CD14-positive monocyte (primary cell): ENCODE data around the gene SSR1. TPM values are rescaled to one million over a fixed set of nuclear protein-coding genes. Genes with fewer than 3 reads are reported as not detected.

Source experiments
- DNase-seq, 3 donors: peaks; one replicate each; pipeline ENCODE4 v3.0.0-alpha.2; 2011 to 2022
- H2AFZ ChIP-seq: 2 replicates; pipeline ENCODE4 v1.6.0; 2012; ENCODE audit warnings: mild to moderate bottlenecking, low read depth, low read length, inconsistent platforms; ENCODE audit not compliant: insufficient read depth, poor library complexity, severe bottlenecking
- H3K27ac ChIP-seq, 2 donors: 1 replicate in 1 of 2; 2 replicates in 1 of 2; pipeline ENCODE4 v1.5.1; 2012 to 2013; ENCODE audit warnings: low read length in 2 of 2, control low read depth in 1 of 2, inconsistent platforms in 1 of 2, low read depth in 1 of 2, mild to moderate bottlenecking in 1 of 2
- H3K27me3 ChIP-seq, 2 donors: one replicate each; pipeline versions ENCODE4 v1.6.0 to v1.6.1; 2011 to 2013; ENCODE audit warnings: low read length in 2 of 2; ENCODE audit not compliant: control insufficient read depth in 2 of 2, insufficient read depth in 2 of 2
- H3K36me3 ChIP-seq, 2 donors: replicated peaks in 1 of 2; 1 replicate in 1 of 2; 2 replicates in 1 of 2; pipeline versions ENCODE4 v1.5.1 to v1.6.1; 2012 to 2013; ENCODE audit warnings: low read length in 2 of 2, control low read depth in 1 of 2, inconsistent platforms in 1 of 2, mild to moderate bottlenecking in 1 of 2; ENCODE audit not compliant: insufficient read depth in 2 of 2, control insufficient read depth in 1 of 2
- H3K4me1 ChIP-seq, 2 donors: 1 replicate in 1 of 2; 2 replicates in 1 of 2; pipeline versions ENCODE4 v1.5.1 to v1.6.1; 2012 to 2013; ENCODE audit warnings: low read length in 2 of 2, control low read depth in 1 of 2, inconsistent platforms in 1 of 2, mild to moderate bottlenecking in 1 of 2, moderate library complexity in 1 of 2; ENCODE audit not compliant: insufficient read depth in 2 of 2, control insufficient read depth in 1 of 2
- H3K4me2 ChIP-seq: replicated peaks from 2 replicates; pipeline ENCODE3; 2012; ENCODE audit warnings: low read length, moderate library complexity, mild to moderate bottlenecking; ENCODE audit not compliant: poor library complexity, severe bottlenecking; ENCODE audit errors: extremely low read depth
- H3K4me3 ChIP-seq, 3 experiments: fragments of 200-600 bp in 1 of 3; sonication (generic) in 1 of 3; replicated peaks in 1 of 3; 1 replicate in 2 of 3; 2 replicates in 1 of 3; pipeline ENCODE4 v1.5.1; 2011 to 2013; ENCODE audit warnings: low read length in 3 of 3, mild to moderate bottlenecking in 3 of 3, control low read depth in 2 of 3, low read depth in 2 of 3, inconsistent platforms in 1 of 3, moderate library complexity in 1 of 3
- H3K79me2 ChIP-seq: 2 replicates; pipeline ENCODE4 v1.6.0; 2012; ENCODE audit warnings: mild to moderate bottlenecking, control low read depth, inconsistent platforms, low read length, moderate library complexity; ENCODE audit not compliant: insufficient read depth
- H3K9ac ChIP-seq: 2 replicates; pipeline ENCODE4 v1.6.0; 2017; ENCODE audit warnings: low read length, mild to moderate bottlenecking; ENCODE audit not compliant: insufficient read depth, poor library complexity, severe bottlenecking
- H3K9me3 ChIP-seq, 2 donors: replicated peaks in 1 of 2; 1 replicate in 1 of 2; 2 replicates in 1 of 2; pipeline versions ENCODE4 v1.5.1 to v1.6.1; 2012 to 2013; ENCODE audit warnings: low read length in 2 of 2, control low read depth in 1 of 2; ENCODE audit not compliant: control insufficient read depth in 1 of 2, insufficient read depth in 1 of 2
- H4K20me1 ChIP-seq: 2 replicates; pipeline ENCODE4 v1.6.0; 2012; ENCODE audit warnings: mild to moderate bottlenecking, low read length, control low read depth, moderate library complexity; ENCODE audit not compliant: insufficient read depth
- H3K27ac Mint-ChIP-seq, 7 donors: one replicate each; pipeline ENCODE4 v1.8.0; 2020; ENCODE audit warnings: mild to moderate bottlenecking in 7 of 7, mixed read lengths in 7 of 7, moderate library complexity in 6 of 7, inconsistent platforms in 2 of 7
- H3K27me3 Mint-ChIP-seq, 3 donors: one replicate each; pipeline ENCODE4 v1.8.0; 2021 to 2022; ENCODE audit warnings: low read depth in 3 of 3, mild to moderate bottlenecking in 3 of 3, mixed read lengths in 3 of 3, moderate library complexity in 3 of 3, inconsistent platforms in 1 of 3
- H3K36me3 Mint-ChIP-seq, 2 donors: one replicate each; pipeline ENCODE4 v1.8.0; 2020; ENCODE audit warnings: mixed read lengths in 2 of 2, inconsistent platforms in 1 of 2, mild to moderate bottlenecking in 1 of 2
- H3K4me1 Mint-ChIP-seq: one replicate; pipeline ENCODE4 v1.8.0; 2020; ENCODE audit warnings: mild to moderate bottlenecking, mixed read lengths
- H3K4me3 Mint-ChIP-seq, 2 donors: one replicate each; pipeline ENCODE4 v1.8.0; 2020; ENCODE audit warnings: mild to moderate bottlenecking in 2 of 2, mixed read lengths in 2 of 2, moderate library complexity in 1 of 2
- H3K9me3 Mint-ChIP-seq, 7 donors: one replicate each; pipeline ENCODE4 v1.8.0; 2020 to 2022; ENCODE audit warnings: mixed read lengths in 7 of 7, mild to moderate bottlenecking in 6 of 7, moderate library complexity in 6 of 7, inconsistent platforms in 2 of 7
- WGBS: methylation state at CpG from one replicate; pipeline ENCODE4 v1.1.5; 2013; ENCODE audit warnings: missing lambda C conversion rate; ENCODE audit not compliant: insufficient coverage; 5-methylcytosine and 5-hydroxymethylcytosine counted together
- intact Hi-C, 2 donors: fragments of 100-400 bp; cut with micrococcal nuclease; formaldehyde crosslinking; loops; one replicate each; pipeline versions ENCODE4 v1.15.0 to v1.15.1; 2023
- polyA plus RNA-seq, 3 donors: library from polyadenylated mRNA; depleted of rRNA in 1 of 3; unstranded in 2 of 3; stranded (reverse) in 1 of 3; fragments of 300-500 nt in 2 of 3; fragments of >200 nt in 1 of 3; fragmentation: Illumina TruSeq in 2 of 3; gene quantifications; 1 replicate in 2 of 3; 2 replicates in 1 of 3; pipeline ENCODE4 v1.2.3, GENCODE V29; 2012 to 2021
- TF ChIP-seq, protein P1 (sequence below): fragments of 200-600 bp; IDR thresholded peaks from one replicate; pipeline ENCODE4 v1.8.0; 2022; ENCODE audit warnings: antibody characterized with exemption, mild to moderate bottlenecking

The SSR1 gene
- polyA plus RNA-seq, 3 donors: 59.1 to 302 (median 251) TPM

DNA sequence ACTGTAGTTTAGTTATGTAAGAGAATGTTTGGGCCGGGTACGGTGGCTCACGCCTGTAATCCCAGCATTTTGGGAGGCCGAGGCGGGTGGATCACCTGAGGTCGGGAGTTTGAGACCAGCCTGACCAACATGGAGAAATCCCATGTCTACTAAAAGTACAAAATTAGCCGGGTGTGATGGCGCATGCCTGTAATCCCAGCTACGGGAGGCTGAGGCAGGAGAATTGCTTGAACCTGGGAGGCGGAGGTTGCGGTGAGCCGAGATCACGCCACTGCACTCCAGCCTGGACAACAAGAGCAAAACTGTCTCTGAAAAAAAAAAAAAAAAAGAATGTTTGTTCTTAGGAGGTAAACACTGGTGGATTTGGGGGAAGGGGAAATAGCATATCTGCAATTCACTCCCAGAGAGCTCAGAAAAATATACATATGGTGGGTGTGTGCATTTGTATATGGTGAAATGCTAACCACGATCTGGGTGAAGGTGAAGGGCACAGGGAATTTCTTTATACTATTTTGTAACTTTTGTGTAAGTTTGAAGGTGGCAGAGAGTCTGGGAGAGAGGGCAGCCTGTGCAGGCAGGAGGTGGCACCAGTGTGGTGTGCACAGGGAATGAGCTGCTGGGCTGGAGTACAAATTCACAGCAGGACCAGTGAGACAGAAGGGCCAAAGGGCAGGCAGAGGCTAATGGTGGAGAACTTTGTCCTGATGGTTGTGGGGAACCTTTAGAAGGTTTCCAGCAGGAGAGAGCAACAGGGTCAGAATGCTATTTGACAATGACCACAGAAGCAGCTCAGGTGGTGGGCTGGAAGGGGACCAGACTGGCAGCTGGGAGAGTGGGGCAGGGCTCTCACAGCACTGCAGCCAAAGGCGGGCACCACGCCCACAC is 42.4 kb downstream of the SSR1 start:
- Histone ChIP-seq H4K20me1 (no peaks in the 10 kb centered on the region), H3K36me3 (no peaks in the 10 kb centered on the region), H3K9me3 (no peaks in the 10 kb centered on the region), H3K4me3 (no peak overlapping the region), H3K9ac (no peak overlapping the region), H3K79me2 (no peaks in the 10 kb centered on the region), H3K4me1 (peaks cover 32 to 38% of the 10 kb centered on the region in 2 donors), H3K27me3 (no peaks in the 10 kb centered on the region), H3K27ac (no peak overlapping the region), H2AFZ (no peak overlapping the region), H3K4me2 (no peak overlapping the region)
- Mint-ChIP-seq H3K27ac (peak overlapping the region in 1 of 7 donors; percentile 25), H3K4me1 (peaks cover 42% of the 10 kb centered on the region), H3K4me3 (no peak overlapping the region), H3K9me3 (peaks cover 0 to 9% (median 3%) of the 10 kb centered on the region in 7 donors), H3K36me3 (peaks cover 3 to 14% of the 10 kb centered on the region in 2 donors), H3K27me3 (peaks cover 0 to 2% (median under 1%) of the 10 kb centered on the region in 3 donors)
- intact Hi-C loops: no loop called here
- DNase-seq: no peak
- TF ChIP-seq, protein P1, sequence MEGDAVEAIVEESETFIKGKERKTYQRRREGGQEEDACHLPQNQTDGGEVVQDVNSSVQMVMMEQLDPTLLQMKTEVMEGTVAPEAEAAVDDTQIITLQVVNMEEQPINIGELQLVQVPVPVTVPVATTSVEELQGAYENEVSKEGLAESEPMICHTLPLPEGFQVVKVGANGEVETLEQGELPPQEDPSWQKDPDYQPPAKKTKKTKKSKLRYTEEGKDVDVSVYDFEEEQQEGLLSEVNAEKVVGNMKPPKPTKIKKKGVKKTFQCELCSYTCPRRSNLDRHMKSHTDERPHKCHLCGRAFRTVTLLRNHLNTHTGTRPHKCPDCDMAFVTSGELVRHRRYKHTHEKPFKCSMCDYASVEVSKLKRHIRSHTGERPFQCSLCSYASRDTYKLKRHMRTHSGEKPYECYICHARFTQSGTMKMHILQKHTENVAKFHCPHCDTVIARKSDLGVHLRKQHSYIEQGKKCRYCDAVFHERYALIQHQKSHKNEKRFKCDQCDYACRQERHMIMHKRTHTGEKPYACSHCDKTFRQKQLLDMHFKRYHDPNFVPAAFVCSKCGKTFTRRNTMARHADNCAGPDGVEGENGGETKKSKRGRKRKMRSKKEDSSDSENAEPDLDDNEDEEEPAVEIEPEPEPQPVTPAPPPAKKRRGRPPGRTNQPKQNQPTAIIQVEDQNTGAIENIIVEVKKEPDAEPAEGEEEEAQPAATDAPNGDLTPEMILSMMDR: no peak
- 74% methylated on average over 7 of the region's 16 CpGs for WGBS

DNA sequence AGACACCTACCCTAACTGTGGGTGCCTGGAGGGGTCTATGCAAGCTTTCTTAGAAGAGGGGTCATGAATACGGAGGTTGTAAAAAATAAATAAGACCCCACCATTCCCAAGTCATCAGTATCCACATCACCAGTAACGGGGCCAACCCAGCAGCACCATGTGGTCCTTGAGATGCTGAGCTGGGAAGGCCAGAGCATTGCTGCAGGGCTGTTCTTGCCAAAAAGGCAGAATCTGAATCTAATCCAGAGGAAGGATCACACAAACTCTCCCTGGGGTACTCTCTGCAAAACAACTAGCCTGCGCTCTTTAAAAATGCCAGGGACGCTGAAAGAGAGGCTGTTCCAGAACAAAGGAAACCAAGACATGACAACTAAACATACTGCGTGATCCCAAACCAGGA is 43.2 kb downstream of the SSR1 start:
- Histone ChIP-seq H3K27ac (no peak overlapping the region), H3K27me3 (no peaks in the 10 kb centered on the region), H3K9me3 (no peaks in the 10 kb centered on the region), H3K4me2 (no peak overlapping the region), H3K9ac (no peak overlapping the region), H3K79me2 (no peaks in the 10 kb centered on the region), H3K4me1 (peaks cover 34 to 42% of the 10 kb centered on the region in 2 donors), H4K20me1 (no peaks in the 10 kb centered on the region), H3K4me3 (no peak overlapping the region), H3K36me3 (no peaks in the 10 kb centered on the region), H2AFZ (no peak overlapping the region)
- DNase-seq: no peak
- TF ChIP-seq, protein P1: no peak
- intact Hi-C loops: loop anchor here in 1 of 2 donors (10.0 kb wide), 1 partner anchor 115 kb away; the partner anchor contains the start of genes CAGE1 and RIOK1
- no peak overlapping the region for H3K4me3 Mint-ChIP-seq
- H3K9me3 Mint-ChIP-seq: peaks cover 0 to 9% (median 3%) of the 10 kb centered on the region in 7 donors
- H3K36me3 Mint-ChIP-seq: peaks cover 3 to 14% of the 10 kb centered on the region in 2 donors
- H3K4me1 Mint-ChIP-seq: peaks cover 48% of the 10 kb centered on the region
- 100% methylated on average over 3 of the region's 5 CpGs for WGBS
- H3K27me3 Mint-ChIP-seq: peaks cover 0 to 4% (median 2%) of the 10 kb centered on the region in 3 donors
- no peak overlapping the region for H3K27ac Mint-ChIP-seq
